ENCODE results near the gene NCKAP5. TPM values are rescaled to one million over a fixed set of nuclear protein-coding genes. Genes with fewer than 3 reads are reported as not detected.

Gene NCKAP5
- total RNA-seq, 2 donors from 2014 or later, result 2.0 to 7.1 TPM

DNA sequence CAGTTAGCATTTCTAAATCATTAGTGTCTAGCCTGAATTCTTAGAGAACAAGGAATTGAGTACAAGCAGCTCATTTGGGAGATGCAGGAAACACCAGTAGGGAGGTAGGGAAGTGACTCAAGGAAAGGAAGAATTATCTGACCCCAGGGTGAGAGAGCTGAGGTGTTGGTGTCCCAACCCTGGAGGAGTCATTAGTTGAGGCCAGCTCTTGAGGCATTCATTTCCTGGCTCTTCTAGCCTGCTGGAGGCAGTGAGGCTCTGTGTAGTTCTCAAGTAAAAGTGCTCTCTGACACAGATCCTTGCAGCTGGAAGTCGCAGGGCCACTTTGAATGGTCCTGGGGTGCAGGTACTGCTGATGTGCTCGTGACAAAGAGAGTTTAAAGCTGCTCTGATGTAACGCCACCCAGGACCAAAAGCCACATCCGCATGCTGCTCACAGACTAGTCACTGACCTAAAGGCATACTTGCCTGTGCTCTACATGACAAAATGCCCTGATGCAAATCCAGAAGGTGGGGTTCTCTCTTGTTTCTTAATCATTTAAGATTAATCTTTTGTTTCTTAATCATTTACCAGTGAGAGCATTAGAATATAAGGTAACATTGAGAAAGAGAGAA, 598.8 kb downstream of the NCKAP5 start:
- no peaks in the 10 kb centered on the region for H3K4me1 ChIP-seq (replicated peaks)
- WGBS, result 90% methylated on average over 4 of the region's 4 CpGs
- DNase-seq (ENCODE audit: low spot score), result no peak
- no peaks in the 10 kb centered on the region for H3K9me3 ChIP-seq
- TF ChIP-seq, protein P1, sequence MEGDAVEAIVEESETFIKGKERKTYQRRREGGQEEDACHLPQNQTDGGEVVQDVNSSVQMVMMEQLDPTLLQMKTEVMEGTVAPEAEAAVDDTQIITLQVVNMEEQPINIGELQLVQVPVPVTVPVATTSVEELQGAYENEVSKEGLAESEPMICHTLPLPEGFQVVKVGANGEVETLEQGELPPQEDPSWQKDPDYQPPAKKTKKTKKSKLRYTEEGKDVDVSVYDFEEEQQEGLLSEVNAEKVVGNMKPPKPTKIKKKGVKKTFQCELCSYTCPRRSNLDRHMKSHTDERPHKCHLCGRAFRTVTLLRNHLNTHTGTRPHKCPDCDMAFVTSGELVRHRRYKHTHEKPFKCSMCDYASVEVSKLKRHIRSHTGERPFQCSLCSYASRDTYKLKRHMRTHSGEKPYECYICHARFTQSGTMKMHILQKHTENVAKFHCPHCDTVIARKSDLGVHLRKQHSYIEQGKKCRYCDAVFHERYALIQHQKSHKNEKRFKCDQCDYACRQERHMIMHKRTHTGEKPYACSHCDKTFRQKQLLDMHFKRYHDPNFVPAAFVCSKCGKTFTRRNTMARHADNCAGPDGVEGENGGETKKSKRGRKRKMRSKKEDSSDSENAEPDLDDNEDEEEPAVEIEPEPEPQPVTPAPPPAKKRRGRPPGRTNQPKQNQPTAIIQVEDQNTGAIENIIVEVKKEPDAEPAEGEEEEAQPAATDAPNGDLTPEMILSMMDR (IDR thresholded peaks at IDR 0.05), result no peak
- TF ChIP-seq POLR2A (IDR thresholded peaks at IDR 0.05), result no peak
- no peak for TF ChIP-seq POLR2AphosphoS5 (IDR thresholded peaks at IDR 0.05)
- no peak overlapping the region for H3K4me3 ChIP-seq
- H3K27ac ChIP-seq, result no peak overlapping the region
- H3K27me3 ChIP-seq (replicated peaks; ENCODE audit: insufficient read depth), result no peaks in the 10 kb centered on the region
- no peaks in the 10 kb centered on the region for H3K36me3 ChIP-seq
- intact Hi-C loops (cut with DNase I), result no loop called here

DNA sequence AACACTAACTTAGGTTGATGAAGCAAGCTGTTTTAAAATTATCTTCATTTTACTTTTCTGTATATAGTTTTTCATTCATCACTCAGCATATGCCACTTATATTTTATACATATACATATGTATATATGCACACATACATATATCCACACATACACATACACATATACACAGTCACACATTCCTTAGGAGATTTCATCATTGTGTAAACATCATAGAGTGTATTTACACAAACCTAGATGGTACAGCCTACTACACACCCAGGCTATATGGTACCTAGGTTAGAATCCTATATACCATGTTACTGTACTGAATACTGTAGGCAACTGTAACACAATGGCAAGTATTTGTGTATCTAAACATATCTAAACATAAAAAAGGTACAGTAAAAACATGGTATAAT, 602.8 kb downstream of the NCKAP5 start:
- no peak for DNase-seq (ENCODE audit: low spot score)
- no peaks in the 10 kb centered on the region for H3K9me3 ChIP-seq
- no peaks in the 10 kb centered on the region for H3K36me3 ChIP-seq
- H3K27ac ChIP-seq, result no peak overlapping the region
- TF ChIP-seq, protein P1 (IDR thresholded peaks at IDR 0.05), result no peak
- TF ChIP-seq POLR2A (IDR thresholded peaks at IDR 0.05) (no peak), POLR2AphosphoS5 (IDR thresholded peaks at IDR 0.05) (no peak)
- H3K4me3 ChIP-seq, result no peak overlapping the region
- no peaks in the 10 kb centered on the region for H3K27me3 ChIP-seq (replicated peaks; ENCODE audit: insufficient read depth)
- H3K4me1 ChIP-seq (replicated peaks), result no peaks in the 10 kb centered on the region
- intact Hi-C loops (cut with DNase I), result no loop called here

DNA sequence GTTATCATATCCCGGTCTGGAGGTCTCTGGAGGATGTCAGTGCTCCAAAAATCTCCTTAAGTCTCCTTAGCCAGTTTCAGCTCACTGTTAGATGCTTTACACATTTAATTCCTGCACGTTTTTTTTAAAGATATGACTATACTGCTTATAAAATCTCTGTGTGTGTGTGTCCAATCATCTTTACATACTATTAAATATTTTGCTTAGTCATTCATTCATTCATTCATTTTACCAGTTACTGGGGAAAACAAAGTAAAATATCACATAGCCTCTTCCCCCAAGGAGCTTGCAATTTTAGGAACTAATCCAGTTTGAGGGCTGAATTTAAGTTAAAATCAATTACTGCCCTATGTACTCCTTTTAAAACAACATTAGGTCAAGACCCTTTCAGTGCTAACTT, 605.1 kb downstream of the NCKAP5 start:
- Histone ChIP-seq H3K36me3 (no peaks in the 10 kb centered on the region), H3K9me3 (no peaks in the 10 kb centered on the region), H3K27me3 (replicated peaks; ENCODE audit: insufficient read depth) (no peaks in the 10 kb centered on the region), H3K4me3 (no peak overlapping the region), H3K4me1 (replicated peaks) (no peaks in the 10 kb centered on the region), H3K27ac (no peak overlapping the region)
- DNase-seq (ENCODE audit: low spot score), result no peak
- TF ChIP-seq POLR2A (IDR thresholded peaks at IDR 0.05), result no peak
- TF ChIP-seq, protein P1 (IDR thresholded peaks at IDR 0.05), result no peak
- no peak for TF ChIP-seq POLR2AphosphoS5 (IDR thresholded peaks at IDR 0.05)
- intact Hi-C loops (cut with DNase I), result no loop called here
- WGBS, result 59% methylated on average over 2 of the region's 2 CpGs

DNA sequence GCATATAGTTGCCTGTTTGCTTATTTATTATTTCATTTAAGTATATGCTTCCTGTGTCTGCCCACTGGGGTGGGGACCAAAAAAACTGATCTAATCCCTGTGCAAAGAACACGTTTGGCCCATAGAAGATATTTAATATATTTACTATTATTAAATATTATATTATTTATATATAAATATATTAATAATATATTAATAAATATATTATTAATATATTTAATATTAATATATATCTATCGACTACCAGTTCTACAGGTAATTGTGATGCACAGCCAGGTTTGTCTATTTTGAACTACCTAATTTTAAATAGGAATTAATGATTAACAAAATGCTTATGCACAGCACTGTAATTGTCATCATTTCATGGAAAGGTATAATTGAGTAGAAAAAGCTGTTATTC, 609.4 kb downstream of the NCKAP5 start:
- intact Hi-C loops (cut with DNase I), result no loop called here
- H3K4me1 ChIP-seq (replicated peaks), result no peaks in the 10 kb centered on the region
- TF ChIP-seq, protein P1 (IDR thresholded peaks at IDR 0.05), result no peak
- TF ChIP-seq POLR2A (IDR thresholded peaks at IDR 0.05) (no peak), POLR2AphosphoS5 (IDR thresholded peaks at IDR 0.05) (no peak)
- no peak for DNase-seq (ENCODE audit: low spot score)
- H3K27ac ChIP-seq, result no peak overlapping the region
- H3K9me3 ChIP-seq, result no peaks in the 10 kb centered on the region
- WGBS, result 87% methylated on average over 2 of the region's 2 CpGs
- no peak overlapping the region for H3K4me3 ChIP-seq
- no peaks in the 10 kb centered on the region for H3K36me3 ChIP-seq
- no peaks in the 10 kb centered on the region for H3K27me3 ChIP-seq (replicated peaks; ENCODE audit: insufficient read depth)

DNA sequence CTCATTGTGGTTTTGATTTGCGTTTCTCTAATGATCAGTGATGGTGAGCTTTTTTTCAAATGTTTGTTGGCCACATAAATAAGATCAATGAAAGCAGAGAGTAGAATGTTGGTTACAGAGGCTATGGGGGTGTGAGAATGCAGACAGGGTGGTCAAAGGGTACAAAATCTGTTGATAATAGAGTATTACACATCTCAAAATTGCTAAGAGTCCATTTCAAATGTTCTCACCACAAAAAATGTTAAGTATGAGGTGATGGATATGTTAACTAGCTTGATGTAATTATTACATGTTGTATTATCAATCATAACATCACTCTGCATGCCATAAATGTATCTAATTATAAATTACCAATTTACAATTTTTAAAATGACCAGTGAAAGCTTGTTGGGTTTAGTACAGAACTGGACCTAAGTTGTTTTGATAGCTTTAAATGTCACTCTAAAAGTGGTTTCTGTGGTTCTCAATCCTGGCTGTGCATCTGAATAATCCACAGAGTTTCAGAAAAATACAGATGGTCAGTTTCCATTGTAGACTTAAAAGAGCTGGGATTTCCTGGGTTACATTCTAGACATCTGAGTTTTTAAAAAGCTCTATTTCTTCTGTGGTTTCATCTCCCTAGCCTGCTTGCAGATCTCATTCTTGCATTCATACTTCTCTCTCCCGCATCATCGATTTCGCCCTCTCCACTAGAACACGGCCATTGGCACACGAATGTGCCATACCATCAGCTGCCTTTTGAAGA, 612.2 kb downstream of the NCKAP5 start:
- 95% methylated on average over 6 of the region's 6 CpGs for WGBS
- Histone ChIP-seq H3K9me3 (no peaks in the 10 kb centered on the region), H3K36me3 (no peaks in the 10 kb centered on the region), H3K27me3 (replicated peaks; ENCODE audit: insufficient read depth) (no peaks in the 10 kb centered on the region), H3K27ac (no peak overlapping the region), H3K4me1 (replicated peaks) (no peaks in the 10 kb centered on the region), H3K4me3 (no peak overlapping the region)
- TF ChIP-seq, protein P1 (IDR thresholded peaks at IDR 0.05), result no peak
- TF ChIP-seq POLR2A (IDR thresholded peaks at IDR 0.05) (no peak), POLR2AphosphoS5 (IDR thresholded peaks at IDR 0.05) (no peak)
- intact Hi-C loops (cut with DNase I), result no loop called here
- no peak for DNase-seq (ENCODE audit: low spot score)

Measured in prostate gland (tissue), 2 donors.